Activated CD4-positive, alpha-beta T cell treated with anti-CD3 and anti-CD28 coated beads for 48 hours (primary cell): ENCODE data around the gene CD83.

Experiments
- DNase-seq: peaks from one replicate; pipeline ENCODE4 v3.0.0-alpha.2; 2020

CD83 gene

GRCh38 chr6:14127611-14128010, 10.0 kb downstream of the CD83 start:
- no peak for DNase-seq

- no peak for DNase-seq
Observed at GRCh38 chr6:14128012-14128411, 10.4 kb downstream of the CD83 start.

- DNase-seq, result no peak
Observed at GRCh38 chr6:14128746-14129145, 11.2 kb downstream of the CD83 start.

- peak; percentile 28 for DNase-seq
Observed at GRCh38 chr6:14129575-14129974, 12.0 kb downstream of the CD83 start.

- DNase-seq, result no peak
Observed at GRCh38 chr6:14130435-14131075, 13.0 kb downstream of the CD83 start.

- DNase-seq, result no peak
Observed at GRCh38 chr6:14131579-14131978, 14.0 kb downstream of the CD83 start.

GRCh38 chr6:14132244-14132920, 14.8 kb downstream of the CD83 start:
- DNase-seq, result no peak

- no peak for DNase-seq
Observed at GRCh38 chr6:14132921-14133275, 15.3 kb downstream of the CD83 start.

- DNase-seq, result no peak
Observed at GRCh38 chr6:14134211-14134910, 16.8 kb downstream of the CD83 start.

- no peak for DNase-seq
Observed at GRCh38 chr6:14135893-14136539, 18.4 kb downstream of the CD83 start.

GRCh38 chr6:14138701-14139215, 21.2 kb downstream of the CD83 start:
- DNase-seq, result no peak

GRCh38 chr6:14141351-14142062, 23.9 kb downstream of the CD83 start:
- no peak for DNase-seq

GRCh38 chr6:14142063-14142450, 24.5 kb downstream of the CD83 start:
- no peak for DNase-seq

GRCh38 chr6:14142511-14143223, 25.1 kb downstream of the CD83 start:
- DNase-seq, result no peak

GRCh38 chr6:14143305-14143704, 25.7 kb downstream of the CD83 start:
- DNase-seq, result no peak

GRCh38 chr6:14144678-14145113, 27.1 kb downstream of the CD83 start:
- peak; percentile 85 for DNase-seq

- DNase-seq, result no peak
Observed at GRCh38 chr6:14146506-14147096, 29.0 kb downstream of the CD83 start.

GRCh38 chr6:14147891-14148290, 30.3 kb downstream of the CD83 start:
- DNase-seq, result no peak

- DNase-seq, result no peak
Observed at GRCh38 chr6:14148471-14148870, 30.9 kb downstream of the CD83 start.

- no peak for DNase-seq
Observed at GRCh38 chr6:14149053-14149738, 31.6 kb downstream of the CD83 start.

GRCh38 chr6:14149739-14150130, 32.2 kb downstream of the CD83 start:
- DNase-seq, result no peak
